ENCODE data around the gene ZGLP1.

DNA sequence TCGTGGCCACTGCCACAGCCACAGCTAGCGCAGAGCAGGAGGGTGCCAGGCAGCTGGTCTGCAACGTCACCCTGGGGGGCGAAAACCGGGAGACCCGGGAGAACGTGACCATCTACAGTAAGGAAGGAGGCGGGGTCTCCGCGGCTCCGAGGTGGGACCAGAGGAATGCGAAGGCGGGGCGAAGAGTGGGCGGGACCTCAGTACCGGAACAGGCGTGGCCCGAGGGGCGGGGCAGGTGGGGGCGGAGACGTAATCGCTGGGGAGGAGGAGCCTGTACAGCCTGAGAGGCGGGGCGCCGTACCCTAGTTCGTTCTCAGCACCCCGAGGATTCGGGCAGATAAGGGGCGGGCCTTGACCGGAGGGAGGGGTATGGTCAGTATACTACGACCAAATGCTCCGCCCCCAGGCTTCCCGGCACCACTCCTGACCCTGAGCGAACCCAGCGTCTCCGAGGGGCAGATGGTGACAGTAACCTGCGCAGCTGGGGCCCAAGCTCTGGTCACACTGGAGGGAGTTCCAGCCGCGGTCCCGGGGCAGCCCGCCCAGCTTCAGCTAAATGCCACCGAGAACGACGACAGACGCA is 17.3 kb downstream of the ZGLP1 start:
- TF ChIP-seq CTCF (IDR thresholded peaks at IDR 0.05) = no peak
- TF ChIP-seq POLR2A (IDR thresholded peaks at IDR 0.05) = no peak
